ENCODE data around the gene SEMA3F. TPM values are rescaled to one million over a fixed set of nuclear protein-coding genes. Genes with fewer than 3 reads are reported as not detected.

SEMA3F gene
- 1 to 10 TPM in 1 of 3 donors, under 1 TPM in 2; 0.16 to 1.1 (median 0.78) TPM for total RNA-seq
- total RNA-seq (2013) = not detected

DNA sequence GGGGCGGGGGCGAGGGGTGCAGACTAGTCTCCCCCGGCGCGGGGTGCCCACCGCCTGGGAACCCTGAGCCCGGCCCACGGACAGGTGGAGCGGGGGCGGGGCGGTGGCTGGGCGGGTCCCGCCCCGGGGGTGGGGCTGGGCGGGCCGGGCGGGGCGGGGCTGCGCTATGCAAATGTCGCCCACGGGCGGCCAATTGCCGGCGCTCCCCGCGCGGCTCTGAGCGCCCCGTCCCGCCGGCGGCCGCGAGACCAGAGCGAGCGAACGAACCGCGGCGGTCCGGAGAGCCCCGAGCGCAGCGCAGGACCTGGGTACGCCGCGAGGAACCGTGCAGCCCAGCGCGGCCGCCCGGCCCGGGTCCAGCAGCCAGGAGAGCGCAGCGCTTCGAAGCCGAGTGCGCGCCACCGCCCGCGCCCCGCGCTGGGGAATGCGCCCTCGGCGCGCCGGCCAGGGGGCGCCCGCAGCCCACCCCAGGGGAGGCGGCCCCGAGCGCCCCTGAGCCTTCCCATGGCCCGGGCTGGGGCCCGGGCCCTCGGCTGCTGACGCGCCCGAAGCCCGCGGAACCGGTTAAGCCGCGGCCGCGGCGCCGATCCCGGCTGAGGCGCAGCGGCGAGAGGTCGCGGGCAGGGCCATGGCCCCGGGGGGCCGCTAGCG lies at the start of gene SEMA3F:
Gene SEMA3F (plus strand): TSS at position 485 of the 651 bp plus-strand sequence. CDS start 4,299 bp downstream, outside the sequence.
- Histone ChIP-seq H3K36me3 (ENCODE audit: control insufficient read depth, insufficient read depth, low read length) (no peaks in the 10 kb centered on the region), H3K27ac (ENCODE audit: low read length) (no peak within 1 kb of the TSS), H3K27me3 (ENCODE audit: control insufficient read depth, insufficient read depth, low read length) (peaks cover 20% of the 10 kb centered on the region), H3K4me1 (ENCODE audit: control insufficient read depth, insufficient read depth, low read length) (peaks cover 18% of the 10 kb centered on the region), H3K4me3 (ENCODE audit: low read length) (no peak within 1 kb of the TSS), H3K9me3 (ENCODE audit: control insufficient read depth, insufficient read depth, low read length) (no peaks in the 10 kb centered on the region)
- DNase-seq (peak; percentile 61 to 87), ATAC-seq (peak; percentile 91 to 93 (median 91))
- TF ChIP-seq, protein P1, sequence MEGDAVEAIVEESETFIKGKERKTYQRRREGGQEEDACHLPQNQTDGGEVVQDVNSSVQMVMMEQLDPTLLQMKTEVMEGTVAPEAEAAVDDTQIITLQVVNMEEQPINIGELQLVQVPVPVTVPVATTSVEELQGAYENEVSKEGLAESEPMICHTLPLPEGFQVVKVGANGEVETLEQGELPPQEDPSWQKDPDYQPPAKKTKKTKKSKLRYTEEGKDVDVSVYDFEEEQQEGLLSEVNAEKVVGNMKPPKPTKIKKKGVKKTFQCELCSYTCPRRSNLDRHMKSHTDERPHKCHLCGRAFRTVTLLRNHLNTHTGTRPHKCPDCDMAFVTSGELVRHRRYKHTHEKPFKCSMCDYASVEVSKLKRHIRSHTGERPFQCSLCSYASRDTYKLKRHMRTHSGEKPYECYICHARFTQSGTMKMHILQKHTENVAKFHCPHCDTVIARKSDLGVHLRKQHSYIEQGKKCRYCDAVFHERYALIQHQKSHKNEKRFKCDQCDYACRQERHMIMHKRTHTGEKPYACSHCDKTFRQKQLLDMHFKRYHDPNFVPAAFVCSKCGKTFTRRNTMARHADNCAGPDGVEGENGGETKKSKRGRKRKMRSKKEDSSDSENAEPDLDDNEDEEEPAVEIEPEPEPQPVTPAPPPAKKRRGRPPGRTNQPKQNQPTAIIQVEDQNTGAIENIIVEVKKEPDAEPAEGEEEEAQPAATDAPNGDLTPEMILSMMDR (IDR thresholded peaks at IDR 0.05) = no peak
- Mint-ChIP-seq H3K27me3 (ENCODE audit: low read depth in 2 of 2) (peaks cover 23 to 37% of the 10 kb centered on the region in 2 donors), H3K36me3 (no peaks in the 10 kb centered on the region), H3K4me3 (peak within 1 kb of the TSS; percentile 90), H3K4me1 (peaks cover 6 to 29% of the 10 kb centered on the region in 2 donors), H3K27ac (no peak within 1 kb of the TSS), H3K9me3 (no peaks in the 10 kb centered on the region)
- intact Hi-C loops (cut with micrococcal nuclease) = no loop called here
- under 1% methylated on average over 98 of the region's 98 CpGs for WGBS (ENCODE audit: insufficient coverage)

DNA sequence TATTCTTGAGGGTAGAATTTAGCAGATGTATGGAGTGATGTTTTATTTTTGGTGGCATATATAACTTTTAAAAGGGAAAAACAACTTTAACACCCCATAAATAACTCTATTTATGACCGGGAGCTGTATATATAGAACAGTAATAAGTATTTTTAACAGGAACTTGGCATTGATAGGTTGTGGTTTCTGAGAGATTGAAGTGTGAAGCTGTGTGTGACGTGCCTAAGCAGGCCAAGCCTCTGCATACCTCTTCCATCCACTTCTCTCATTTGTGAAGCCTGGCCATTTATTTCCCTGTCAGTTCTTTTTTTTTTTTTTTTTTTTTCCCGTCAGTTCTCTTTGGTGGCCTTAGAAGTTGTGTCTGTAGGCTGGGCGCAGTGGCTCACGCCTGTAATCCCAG lies 43.4 kb upstream of the SEMA3F start:
- Mint-ChIP-seq H3K4me1 (peaks cover 18 to 33% of the 10 kb centered on the region in 2 donors), H3K36me3 (peaks cover 53% of the 10 kb centered on the region), H3K4me3 (peak overlapping the region; percentile 9), H3K27ac (peak overlapping the region; percentile 87 to 89), H3K27me3 (ENCODE audit: low read depth in 2 of 2) (no peaks in the 10 kb centered on the region), H3K9me3 (no peaks in the 10 kb centered on the region)
- peak in 1 of 2 donors; percentile 28 for DNase-seq
- Histone ChIP-seq H3K4me3 (ENCODE audit: low read length) (no peak overlapping the region), H3K27me3 (ENCODE audit: control insufficient read depth, insufficient read depth, low read length) (no peaks in the 10 kb centered on the region), H3K36me3 (ENCODE audit: control insufficient read depth, insufficient read depth, low read length) (peaks cover 93% of the 10 kb centered on the region), H3K27ac (ENCODE audit: low read length) (peak overlapping the region; percentile 48), H3K9me3 (ENCODE audit: control insufficient read depth, insufficient read depth, low read length) (no peaks in the 10 kb centered on the region), H3K4me1 (ENCODE audit: control insufficient read depth, insufficient read depth, low read length) (peaks cover 8% of the 10 kb centered on the region)
- intact Hi-C loops (cut with micrococcal nuclease) = no loop called here
- peak; percentile 87 to 89 (median 88) for ATAC-seq
- TF ChIP-seq, protein P1 (IDR thresholded peaks at IDR 0.05) = no peak
- 100% methylated on average over 2 of the region's 5 CpGs for WGBS (ENCODE audit: insufficient coverage)

GRCh38 chr3:50112462-50112861 lies 42.7 kb upstream of the SEMA3F start:
- H3K36me3 Mint-ChIP-seq = peaks cover 51% of the 10 kb centered on the region
- peak in 2 of 3 donors; percentile 16 to 21 for ATAC-seq
- no peaks in the 10 kb centered on the region for H3K9me3 ChIP-seq (ENCODE audit: control insufficient read depth, insufficient read depth, low read length)

More at GRCh38 chr3:50112462-50112861, 42.7 kb upstream of the SEMA3F start:
- Mint-ChIP-seq H3K27me3 (ENCODE audit: low read depth in 2 of 2) (no peaks in the 10 kb centered on the region), H3K9me3 (no peaks in the 10 kb centered on the region), H3K27ac (peak overlapping the region in 1 of 2 donors; percentile 89), H3K4me3 (no peak overlapping the region), H3K4me1 (peaks cover 18 to 33% of the 10 kb centered on the region in 2 donors)
- TF ChIP-seq, protein P1 (IDR thresholded peaks at IDR 0.05) = no peak
- 97% methylated on average over 2 of the region's 3 CpGs for WGBS (ENCODE audit: insufficient coverage)
- Histone ChIP-seq H3K27me3 (ENCODE audit: control insufficient read depth, insufficient read depth, low read length) (no peaks in the 10 kb centered on the region), H3K36me3 (ENCODE audit: control insufficient read depth, insufficient read depth, low read length) (peaks cover 93% of the 10 kb centered on the region), H3K27ac (ENCODE audit: low read length) (peak overlapping the region; percentile 9), H3K4me3 (ENCODE audit: low read length) (no peak overlapping the region), H3K4me1 (ENCODE audit: control insufficient read depth, insufficient read depth, low read length) (peaks cover 8% of the 10 kb centered on the region)
- no peak for DNase-seq
- intact Hi-C loops (cut with micrococcal nuclease) = no loop called here

Data from natural killer cell (primary cell).